Stomach smooth muscle (tissue), 2 donors: ENCODE measurements around the gene ARHGAP19.

Source experiments
- H3K27ac ChIP-seq: one replicate; pipeline ENCODE4 v1.7.0; 2013; ENCODE audit warnings: mild to moderate bottlenecking, low read length, inconsistent platforms
- H3K27me3 ChIP-seq, 2 donors: one replicate each; pipeline ENCODE4 v1.7.0; 2013; ENCODE audit warnings: low read length in 2 of 2; ENCODE audit not compliant: insufficient read depth in 2 of 2, control insufficient read depth in 1 of 2
- H3K36me3 ChIP-seq, 2 donors: one replicate each; pipeline ENCODE4 v1.7.0; 2013; ENCODE audit warnings: low read length in 2 of 2; ENCODE audit not compliant: control insufficient read depth in 2 of 2, insufficient read depth in 2 of 2
- H3K4me1 ChIP-seq: one replicate; pipeline ENCODE4 v1.7.0; 2013; ENCODE audit warnings: low read length; ENCODE audit not compliant: control insufficient read depth, insufficient read depth
- H3K4me3 ChIP-seq, 2 donors: one replicate each; pipeline ENCODE4 v1.7.0; 2013; ENCODE audit warnings: low read length in 2 of 2
- H3K9ac ChIP-seq, 2 donors: one replicate each; pipeline ENCODE4 v1.7.0; 2013; ENCODE audit warnings: low read length in 2 of 2, mild to moderate bottlenecking in 1 of 2
- H3K9me3 ChIP-seq, 2 donors: one replicate each; pipeline ENCODE4 v1.7.0; 2013; ENCODE audit warnings: low read length in 2 of 2; ENCODE audit not compliant: control insufficient read depth in 2 of 2
- donor health status: healthy.
- donor health status: Pancreatic carcinoma.

ARHGAP19 gene

GRCh38 chr10:97255512-97256293 lies 36.7 kb downstream of the ARHGAP19 start:
- Histone ChIP-seq H3K9me3 (no peaks in the 10 kb centered on the region), H3K9ac (no peak overlapping the region), H3K4me3 (no peak overlapping the region), H3K27me3 (no peaks in the 10 kb centered on the region), H3K27ac (no peak overlapping the region), H3K36me3 (peaks cover 0 to 12% of the 10 kb centered on the region in 2 donors), H3K4me1 (no peaks in the 10 kb centered on the region)

GRCh38 chr10:97254694-97255093 lies 37.7 kb downstream of the ARHGAP19 start:
- H3K9me3 ChIP-seq, result no peaks in the 10 kb centered on the region
- peaks cover 0 to 12% of the 10 kb centered on the region in 2 donors for H3K36me3 ChIP-seq
- no peak overlapping the region for H3K27ac ChIP-seq
- no peaks in the 10 kb centered on the region for H3K27me3 ChIP-seq
- no peak overlapping the region for H3K9ac ChIP-seq
- no peak overlapping the region for H3K4me3 ChIP-seq
- H3K4me1 ChIP-seq, result no peaks in the 10 kb centered on the region

GRCh38 chr10:97250952-97251351 lies 41.5 kb downstream of the ARHGAP19 start:
- Histone ChIP-seq H3K36me3 (peaks cover 0 to 5% of the 10 kb centered on the region in 2 donors), H3K9ac (no peak overlapping the region), H3K4me3 (no peak overlapping the region), H3K4me1 (no peaks in the 10 kb centered on the region), H3K27me3 (no peaks in the 10 kb centered on the region), H3K9me3 (no peaks in the 10 kb centered on the region), H3K27ac (no peak overlapping the region)

GRCh38 chr10:97243836-97244235 lies 48.6 kb downstream of the ARHGAP19 start:
- peaks cover 0 to 3% of the 10 kb centered on the region in 2 donors for H3K36me3 ChIP-seq
- H3K27ac ChIP-seq, result no peak overlapping the region
- H3K27me3 ChIP-seq, result no peaks in the 10 kb centered on the region
- H3K9ac ChIP-seq, result no peak overlapping the region
- H3K4me1 ChIP-seq, result no peaks in the 10 kb centered on the region
- no peak overlapping the region for H3K4me3 ChIP-seq
- H3K9me3 ChIP-seq, result no peaks in the 10 kb centered on the region

DNA sequence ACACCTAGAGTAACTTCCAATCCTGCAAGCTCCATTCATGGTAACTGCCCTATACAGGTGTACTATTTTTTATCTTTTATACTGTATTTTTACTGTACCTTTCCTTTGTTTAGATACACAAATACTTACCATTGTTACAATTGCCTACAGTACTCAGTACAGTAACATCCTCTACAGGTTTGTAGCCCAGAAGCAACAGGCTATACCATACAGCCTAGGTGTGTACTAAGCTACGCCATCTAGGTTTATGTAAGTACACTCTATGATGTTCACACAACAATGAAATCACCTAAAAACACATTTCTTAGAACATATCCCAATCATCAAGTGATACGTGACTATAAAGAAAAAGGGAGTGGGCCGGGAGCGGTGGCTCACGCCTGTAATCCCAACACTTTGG lies 53.6 kb downstream of the ARHGAP19 start:
- Histone ChIP-seq H3K4me3 (no peak overlapping the region), H3K27me3 (no peaks in the 10 kb centered on the region), H3K9me3 (no peaks in the 10 kb centered on the region), H3K27ac (no peak overlapping the region), H3K36me3 (no peaks in the 10 kb centered on the region), H3K9ac (no peak overlapping the region), H3K4me1 (no peaks in the 10 kb centered on the region)

GRCh38 chr10:97235353-97235752 lies 57.1 kb downstream of the ARHGAP19 start:
- Histone ChIP-seq H3K9ac (no peak overlapping the region), H3K4me1 (no peaks in the 10 kb centered on the region), H3K27me3 (no peaks in the 10 kb centered on the region), H3K36me3 (no peaks in the 10 kb centered on the region), H3K27ac (no peak overlapping the region), H3K4me3 (no peak overlapping the region), H3K9me3 (no peaks in the 10 kb centered on the region)

DNA sequence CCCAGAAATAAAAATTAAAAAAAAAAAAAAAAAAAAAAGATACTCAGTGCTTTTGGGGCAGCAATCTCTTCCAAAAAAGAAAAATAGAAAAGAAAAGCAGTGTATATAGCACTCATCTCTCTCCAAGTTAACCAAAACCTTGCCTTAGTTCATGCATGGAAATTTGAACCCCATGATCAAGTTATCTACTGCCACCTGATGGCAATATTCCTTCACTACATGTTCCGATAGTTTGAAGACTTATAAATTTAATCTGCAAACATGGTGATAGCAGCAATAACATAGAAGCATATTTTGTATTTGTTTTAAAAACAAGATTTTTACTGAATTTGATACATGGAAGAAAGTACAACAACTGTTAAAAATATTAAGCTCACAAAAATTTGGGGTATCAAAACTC lies 58.0 kb downstream of the ARHGAP19 start:
- Histone ChIP-seq H3K36me3 (no peaks in the 10 kb centered on the region), H3K27ac (no peak overlapping the region), H3K27me3 (no peaks in the 10 kb centered on the region)

DNA sequence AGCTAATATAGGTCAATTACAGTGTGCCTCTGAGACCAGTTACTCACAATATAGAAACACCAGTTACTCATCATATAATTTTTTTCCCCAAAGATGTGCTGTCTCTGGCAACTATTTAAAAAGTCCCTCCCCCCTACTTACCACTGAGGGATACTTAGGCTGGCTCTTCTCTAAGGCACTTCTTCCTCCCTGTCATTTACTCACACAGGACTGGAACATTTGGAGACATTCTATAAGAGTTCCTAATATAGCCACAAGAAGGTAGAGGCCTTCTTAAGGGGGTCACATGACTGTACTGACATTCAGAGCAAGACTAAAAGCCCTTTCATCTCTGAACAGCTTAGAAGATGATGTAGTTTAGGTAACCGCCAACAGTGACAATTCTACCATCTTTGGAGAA lies 62.3 kb downstream of the ARHGAP19 start:
- H3K27ac ChIP-seq, result no peak overlapping the region
- no peaks in the 10 kb centered on the region for H3K4me1 ChIP-seq
- H3K4me3 ChIP-seq, result no peak overlapping the region
- H3K27me3 ChIP-seq, result no peaks in the 10 kb centered on the region
- peaks cover 2 to 14% of the 10 kb centered on the region in 2 donors for H3K36me3 ChIP-seq
- no peak overlapping the region for H3K9ac ChIP-seq
- no peaks in the 10 kb centered on the region for H3K9me3 ChIP-seq

More for the DNA sequence above, 58.0 kb downstream of the ARHGAP19 start:
- no peak overlapping the region for H3K4me3 ChIP-seq
- H3K4me1 ChIP-seq, result no peaks in the 10 kb centered on the region
- H3K9me3 ChIP-seq, result no peaks in the 10 kb centered on the region
- H3K9ac ChIP-seq, result no peak overlapping the region

- Histone ChIP-seq H3K9ac (no peak overlapping the region), H3K4me1 (peaks cover 2% of the 10 kb centered on the region), H3K36me3 (peaks cover 2 to 17% of the 10 kb centered on the region in 2 donors)
These were observed 63.0 kb downstream of the ARHGAP19 start for GRCh38 chr10:97229322-97230015.

DNA sequence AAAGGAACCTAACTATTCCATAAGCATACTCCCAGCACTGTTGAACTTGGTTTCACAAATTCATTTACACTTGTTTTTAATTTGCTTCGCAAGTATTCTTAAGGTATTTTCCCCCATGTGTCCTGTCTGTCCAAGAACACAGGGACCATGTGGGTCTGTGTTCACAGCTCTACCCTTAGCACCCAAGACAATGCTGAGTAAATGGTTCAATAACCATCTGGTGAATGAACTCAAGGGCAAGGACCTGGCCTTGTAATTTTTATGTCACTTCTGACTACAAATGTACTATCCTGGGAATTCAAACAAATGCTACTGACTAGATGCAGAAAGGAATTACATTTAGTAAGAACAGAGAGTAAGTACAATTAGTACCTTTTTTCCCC lies 63.7 kb downstream of the ARHGAP19 start:
- H3K36me3 ChIP-seq, result peaks cover 2 to 17% of the 10 kb centered on the region in 2 donors

More at GRCh38 chr10:97229322-97230015, 63.0 kb downstream of the ARHGAP19 start:
- Histone ChIP-seq H3K27ac (no peak overlapping the region), H3K4me3 (no peak overlapping the region), H3K27me3 (no peaks in the 10 kb centered on the region), H3K9me3 (no peaks in the 10 kb centered on the region)

More for the DNA sequence above, 63.7 kb downstream of the ARHGAP19 start:
- Histone ChIP-seq H3K4me1 (peaks cover 2% of the 10 kb centered on the region), H3K27me3 (no peaks in the 10 kb centered on the region), H3K4me3 (no peak overlapping the region), H3K9ac (no peak overlapping the region), H3K9me3 (no peaks in the 10 kb centered on the region), H3K27ac (no peak overlapping the region)
